Measurements from ENCODE around the gene LRRC7.

Gene LRRC7

DNA sequence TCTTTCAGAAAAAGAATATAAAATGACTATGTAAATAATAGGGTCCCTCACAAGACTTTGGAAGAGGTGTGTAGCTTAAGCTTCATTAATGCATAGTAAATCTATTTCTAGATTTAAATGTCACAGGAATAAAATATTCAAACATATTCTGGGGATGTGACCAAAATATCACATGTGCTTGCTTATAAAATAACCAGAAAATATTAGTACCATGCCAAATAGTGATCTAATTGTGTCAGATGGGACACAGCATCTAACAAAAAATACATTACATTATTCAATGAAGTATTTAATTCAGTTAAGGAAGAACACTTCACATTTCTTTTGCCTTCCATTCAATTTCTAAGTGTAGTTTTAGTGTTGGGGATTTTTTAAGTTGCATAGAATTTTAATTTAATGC, 458.1 kb downstream of the LRRC7 start:
- H3K27ac ChIP-seq, result no peak overlapping the region
- TF ChIP-seq CTCF (conservative IDR thresholded peaks at IDR 0.05), result no peak
- TF ChIP-seq ZFX (IDR thresholded peaks at IDR 0.05), result no peak

GRCh38 chr1:70033266-70033873, 465.6 kb downstream of the LRRC7 start:
- no peak overlapping the region for H3K27ac ChIP-seq
- no peak for TF ChIP-seq CTCF (conservative IDR thresholded peaks at IDR 0.05)
- no peak for TF ChIP-seq ZFX (IDR thresholded peaks at IDR 0.05)

GRCh38 chr1:70033936-70034335, 466.2 kb downstream of the LRRC7 start:
- H3K27ac ChIP-seq, result no peak overlapping the region
- TF ChIP-seq ZFX (IDR thresholded peaks at IDR 0.05) (no peak), CTCF (conservative IDR thresholded peaks at IDR 0.05) (no peak)

DNA sequence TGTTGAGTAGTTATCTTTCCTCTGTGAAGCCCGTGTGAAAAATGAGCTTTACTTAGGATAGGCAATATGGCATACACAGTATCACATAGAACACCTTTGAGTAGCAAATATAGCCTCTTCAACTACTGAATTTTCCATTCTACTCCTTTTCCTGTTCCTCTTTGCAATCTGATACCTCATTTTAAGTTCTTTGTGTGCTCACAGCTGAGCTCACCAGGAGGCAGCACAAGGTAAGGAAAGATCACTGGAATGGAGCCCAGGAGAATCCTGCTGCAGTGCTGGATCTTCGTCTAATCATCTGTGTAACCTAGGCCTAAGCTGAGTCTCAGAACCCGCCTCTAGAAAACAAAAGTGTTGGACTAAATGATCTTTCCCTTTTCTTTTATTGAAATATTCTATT, 466.7 kb downstream of the LRRC7 start:
- TF ChIP-seq CTCF (conservative IDR thresholded peaks at IDR 0.05), result peak; percentile 66
- TF ChIP-seq ZFX (IDR thresholded peaks at IDR 0.05), result no peak
- H3K27ac ChIP-seq, result no peak overlapping the region

DNA sequence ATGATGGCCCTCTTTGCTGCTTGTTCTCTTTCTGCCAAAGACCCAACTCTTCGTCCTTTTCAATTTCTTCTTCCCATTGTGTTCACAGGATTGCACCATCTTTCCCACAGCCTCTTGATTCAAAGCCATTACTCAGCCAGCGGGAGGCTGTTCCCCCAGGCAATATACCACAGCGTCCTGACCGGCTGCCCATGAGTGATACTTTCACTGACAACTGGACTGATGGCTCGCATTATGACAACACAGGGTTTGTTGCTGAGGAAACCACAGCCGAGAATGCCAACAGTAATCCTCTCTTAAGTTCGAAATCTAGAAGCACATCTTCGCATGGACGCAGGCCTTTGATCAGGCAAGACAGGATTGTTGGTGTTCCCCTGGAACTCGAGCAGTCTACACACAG, 470.3 kb downstream of the LRRC7 start:
- TF ChIP-seq CTCF (conservative IDR thresholded peaks at IDR 0.05) (no peak), ZFX (IDR thresholded peaks at IDR 0.05) (no peak)
- H3K27ac ChIP-seq, result no peak overlapping the region

- no peak overlapping the region for H3K27ac ChIP-seq
- TF ChIP-seq ZFX (IDR thresholded peaks at IDR 0.05) (no peak), CTCF (conservative IDR thresholded peaks at IDR 0.05) (no peak)
Observed at GRCh38 chr1:70039485-70039884, 471.8 kb downstream of the LRRC7 start.

GRCh38 chr1:70041317-70042045, 473.8 kb downstream of the LRRC7 start:
- no peak overlapping the region for H3K27ac ChIP-seq
- no peak for TF ChIP-seq ZFX (IDR thresholded peaks at IDR 0.05)
- no peak for TF ChIP-seq CTCF (conservative IDR thresholded peaks at IDR 0.05)

Measured in C4-2B (cell line).